T1000 (cell line): Measurements from ENCODE around the gene TMEM212.
A peak's percentile ranks its signal among the peaks of the same experiment; 100 is the strongest.

Experiments
- DNase-seq: peaks from one replicate; lab custom pipeline; 2025; ENCODE audit warnings: mixed read lengths; lab: John Stamatoyannopoulos, UW

Gene TMEM212

GRCh38 chr3:171842864-171843518 is at the start of gene TMEM212:
TSS of gene TMEM212 (plus strand) at chr3:171843349. CDS start at chr3:171843384, 35 bp downstream.
- no peak for DNase-seq

DNA sequence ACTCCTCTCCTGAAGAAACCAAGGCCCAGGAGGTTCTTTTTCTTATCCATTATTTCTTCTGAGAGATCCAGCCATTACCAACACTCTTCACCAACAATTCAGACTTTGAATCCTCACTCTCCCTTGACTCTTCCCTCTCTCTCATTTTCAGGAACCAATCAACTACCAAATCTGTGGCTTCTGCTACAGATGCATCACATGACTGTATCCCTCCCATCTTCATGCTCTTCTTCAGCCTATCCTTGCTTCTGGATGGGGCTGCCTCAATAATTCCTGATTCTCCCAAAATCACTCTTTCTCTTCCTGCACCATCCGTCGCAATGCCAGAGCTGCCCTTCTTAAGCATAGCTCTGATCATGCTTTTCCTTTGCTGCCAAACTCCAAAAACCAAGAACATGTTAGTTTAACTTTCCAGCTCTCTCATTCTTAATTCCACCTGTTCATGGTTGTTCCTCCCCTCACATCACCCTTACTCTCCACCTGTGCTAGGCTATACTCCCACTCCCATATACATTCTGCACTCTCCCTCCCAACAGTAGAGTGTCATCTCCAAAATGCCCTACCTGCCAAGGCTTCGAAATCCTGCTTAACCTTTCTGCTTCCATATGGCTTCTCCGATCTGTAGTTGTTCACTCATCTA is 46.4 kb upstream of the TMEM212 start:
- DNase-seq: no peak

DNA sequence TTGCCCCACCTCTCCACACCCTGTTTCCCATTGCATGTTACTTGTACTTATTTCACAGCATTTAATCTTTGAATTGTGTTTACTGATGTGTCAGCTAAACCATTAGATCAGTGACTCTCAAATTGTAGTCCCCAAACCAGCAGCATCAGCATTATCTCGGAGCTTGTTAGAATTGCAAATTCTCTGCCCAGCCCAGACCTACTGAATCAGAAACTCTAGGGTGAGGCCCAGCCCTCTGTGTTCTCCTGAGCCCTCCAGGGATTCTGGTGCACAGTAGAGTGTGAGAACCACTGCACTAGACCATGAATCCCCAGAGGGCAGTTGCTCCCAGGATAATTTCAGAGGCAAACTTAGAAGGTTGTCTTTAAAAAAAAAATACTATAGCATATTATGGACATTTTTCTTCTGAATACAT is 45.9 kb upstream of the TMEM212 start:
- no peak for DNase-seq

GRCh38 chr3:171797873-171798272 is 45.3 kb upstream of the TMEM212 start:
- no peak for DNase-seq

- no peak for DNase-seq
Observed at GRCh38 chr3:171799501-171799900, 43.6 kb upstream of the TMEM212 start.

GRCh38 chr3:171801738-171802589 is 41.2 kb upstream of the TMEM212 start:
- no peak for DNase-seq

GRCh38 chr3:171802590-171802956 is 40.6 kb upstream of the TMEM212 start:
- DNase-seq: no peak

- no peak for DNase-seq
Observed at GRCh38 chr3:171803044-171803443, 40.1 kb upstream of the TMEM212 start.

DNA sequence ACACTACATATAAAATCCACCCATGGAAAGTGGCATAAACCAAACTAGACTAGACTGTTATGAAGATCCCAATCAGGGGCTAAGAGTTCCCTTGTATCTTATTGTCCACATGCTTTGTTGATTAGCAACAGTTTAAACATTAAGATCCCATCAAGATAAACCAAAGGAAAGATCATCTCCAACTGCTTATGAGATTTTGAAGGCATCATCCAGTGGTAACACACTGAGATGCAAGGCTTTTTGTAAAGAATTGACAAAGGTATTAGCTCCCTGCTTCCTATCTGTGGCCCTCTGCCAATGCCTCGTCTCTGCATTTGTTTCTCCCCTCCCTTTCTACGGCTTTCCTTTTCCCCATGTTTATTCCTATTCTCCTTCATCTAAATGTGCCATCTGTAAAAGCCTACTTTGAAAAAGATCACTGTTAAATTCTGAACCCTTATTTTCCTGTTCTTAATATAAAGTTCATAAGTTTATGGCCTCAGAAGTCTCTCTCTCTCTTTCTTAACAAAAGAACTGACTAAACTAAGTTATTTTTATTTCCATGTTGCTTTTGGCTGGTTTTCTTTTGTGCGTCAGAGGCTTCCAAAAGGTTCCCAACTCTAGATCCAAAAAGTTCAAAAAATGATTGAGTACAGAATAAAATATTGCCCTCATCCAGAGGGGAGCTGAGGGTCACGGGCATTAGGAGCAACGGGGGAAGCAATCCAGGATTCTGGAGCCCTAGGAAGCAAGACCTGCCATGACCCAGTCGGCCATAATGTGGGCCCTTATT is 38.3 kb upstream of the TMEM212 start:
- no peak for DNase-seq

DNA sequence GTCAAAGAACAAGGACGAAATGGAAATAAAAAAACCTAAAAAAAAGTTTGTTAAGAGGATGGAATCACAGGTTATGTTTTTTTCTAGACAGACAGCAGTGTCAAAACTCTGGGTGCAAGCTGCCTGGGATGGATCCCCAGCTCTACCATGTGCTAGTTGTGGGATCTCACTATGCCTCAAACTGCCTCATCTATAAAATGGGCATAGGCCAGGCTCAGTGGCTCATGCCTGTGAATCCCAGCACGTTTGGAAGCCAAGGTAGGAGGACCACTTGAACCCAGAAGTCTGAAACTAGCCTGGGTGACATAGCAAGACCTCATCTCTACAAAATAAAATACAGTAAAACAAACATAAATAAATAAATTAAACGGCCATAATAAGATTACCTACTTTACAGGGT is 37.5 kb upstream of the TMEM212 start:
- DNase-seq: no peak

GRCh38 chr3:171806200-171807128 is 36.7 kb upstream of the TMEM212 start:
- no peak for DNase-seq

DNA sequence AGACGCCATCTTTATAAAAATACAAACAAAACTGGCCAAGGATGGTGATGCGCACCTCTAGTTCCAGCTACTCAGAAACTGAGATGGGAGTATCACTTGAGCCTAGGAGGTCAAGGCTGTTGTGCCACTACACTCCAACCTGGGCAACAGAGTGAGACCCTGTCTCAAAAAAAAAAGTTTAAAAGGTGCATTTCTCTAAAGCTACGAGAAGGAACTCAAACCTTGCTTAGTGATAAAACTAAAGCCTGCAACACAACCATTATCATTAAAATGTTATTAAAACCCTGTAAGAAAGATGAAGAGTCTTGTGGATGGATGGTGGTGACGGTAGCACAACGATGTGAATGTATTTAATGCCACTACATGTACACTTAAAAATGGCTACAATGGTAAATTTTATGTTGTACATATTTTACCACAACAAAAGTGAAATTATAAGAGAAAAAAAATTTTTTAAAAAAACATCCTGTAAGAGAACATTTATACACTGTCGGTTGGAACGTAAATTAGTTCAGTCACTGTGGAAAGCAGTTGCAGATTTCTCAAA is 35.9 kb upstream of the TMEM212 start:
- DNase-seq: no peak

- DNase-seq: no peak
Observed at GRCh38 chr3:171807806-171808205, 35.3 kb upstream of the TMEM212 start.

DNA sequence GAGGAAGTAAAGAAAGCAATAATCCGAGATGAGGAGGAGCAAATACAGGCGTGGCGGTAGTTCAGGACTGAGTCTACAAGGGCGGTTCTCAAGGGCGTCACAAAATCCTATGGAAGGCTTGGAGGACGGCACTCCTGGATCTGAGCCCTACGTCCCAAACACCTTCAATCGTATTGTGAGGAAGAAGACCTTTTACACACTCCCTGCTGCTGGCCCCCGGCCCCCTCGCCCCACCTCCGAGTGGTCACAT is 33.6 kb upstream of the TMEM212 start:
- DNase-seq: no peak

- DNase-seq: peak; percentile 84
Observed at GRCh38 chr3:171809861-171810628, 33.1 kb upstream of the TMEM212 start, which contains the start of gene PLD1. TSS of gene PLD1 (minus strand) at chr3:171810483. CDS start at chr3:171738051, 72,432 bp downstream.

- no peak for DNase-seq
Observed at GRCh38 chr3:171810629-171811294, 32.4 kb upstream of the TMEM212 start.

DNA sequence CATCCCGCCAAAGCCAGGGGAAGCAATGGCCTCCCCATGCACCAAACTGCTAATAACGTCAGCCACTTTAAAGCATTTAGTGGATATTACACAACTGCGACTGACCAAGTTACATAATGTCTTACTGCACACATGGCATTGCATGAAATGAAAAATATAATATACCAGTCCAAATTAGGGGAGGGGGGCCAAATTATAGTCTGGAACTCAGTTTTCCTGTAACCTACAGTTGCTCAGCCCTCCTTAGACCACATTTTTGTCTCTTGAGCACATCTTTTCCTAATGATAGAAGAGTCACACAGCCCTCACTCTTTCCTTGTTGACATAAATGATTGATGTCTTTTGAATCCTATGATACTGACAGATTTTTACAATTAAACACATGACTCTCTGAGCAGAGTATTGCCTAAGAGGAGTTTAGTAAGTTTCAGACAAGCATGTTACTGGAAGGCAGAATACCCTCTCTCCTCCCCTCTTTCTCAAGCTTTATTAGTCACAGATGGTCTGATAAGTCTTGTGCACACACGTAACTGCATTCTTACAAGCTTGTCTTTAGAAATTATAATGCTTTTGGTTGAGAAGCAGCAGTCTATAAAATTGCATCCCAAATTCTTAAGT is 31.7 kb upstream of the TMEM212 start:
- no peak for DNase-seq

- DNase-seq: no peak
Observed at GRCh38 chr3:171811913-171812335, 31.2 kb upstream of the TMEM212 start.

- DNase-seq: no peak
Observed at GRCh38 chr3:171812811-171813210, 30.3 kb upstream of the TMEM212 start.
